Mucosa of gallbladder (tissue), 1 donor: ENCODE data around the gene COBL. TPM values are rescaled to one million over a fixed set of nuclear protein-coding genes. Genes with fewer than 3 reads are reported as not detected.
"Not testable (repeated sequence)": the region's sequence is repeated elsewhere in the genome, so short reads cannot be mapped to it uniquely, and the experiment has no call there.

ENCODE experiments used
- DNase-seq: peaks from one replicate; pipeline ENCODE4 v3.0.0-alpha.2; 2020; ENCODE audit warnings: low spot score
- total RNA-seq: library from RNA; stranded (reverse); gene quantifications from one replicate; pipeline ENCODE4 v1.2.1, GENCODE V29; 2021
- donor health status: DM: no; HTN: no; CAD: no.

COBL gene
- total RNA-seq, 1 donor from 2014 or later: 87.3 TPM

GRCh38 chr7:51006483-51007235, 309.9 kb downstream of the COBL start:
- no peak for DNase-seq

GRCh38 chr7:51005074-51005473, 311.5 kb downstream of the COBL start:
- DNase-seq: no peak

GRCh38 chr7:51000956-51001355, 315.7 kb downstream of the COBL start:
- no peak for DNase-seq

- no peak for DNase-seq
Observed at GRCh38 chr7:50994753-50995319, 321.8 kb downstream of the COBL start.

GRCh38 chr7:50990214-50990613, 326.4 kb downstream of the COBL start:
- not testable (repeated sequence) for DNase-seq

- DNase-seq: no peak
Observed at GRCh38 chr7:50988988-50989387, 327.6 kb downstream of the COBL start.

- no peak for DNase-seq
Observed at GRCh38 chr7:50988465-50988864, 328.1 kb downstream of the COBL start.

- no peak for DNase-seq
Observed at GRCh38 chr7:50985096-50985495, 331.5 kb downstream of the COBL start.

GRCh38 chr7:50983850-50984249, 332.8 kb downstream of the COBL start:
- no peak for DNase-seq

GRCh38 chr7:50982626-50983025, 334.0 kb downstream of the COBL start:
- no peak for DNase-seq

- DNase-seq: no peak
Observed at GRCh38 chr7:50981743-50982142, 334.9 kb downstream of the COBL start.

GRCh38 chr7:50980411-50980810, 336.2 kb downstream of the COBL start:
- DNase-seq: no peak

- no peak for DNase-seq
Observed at GRCh38 chr7:50978633-50979215, 337.9 kb downstream of the COBL start.

GRCh38 chr7:50977421-50977820, 339.2 kb downstream of the COBL start:
- DNase-seq: no peak

- no peak for DNase-seq
Observed at GRCh38 chr7:50976064-50976463, 340.5 kb downstream of the COBL start.

GRCh38 chr7:50974240-50974639, 342.4 kb downstream of the COBL start:
- DNase-seq: no peak

- DNase-seq: no peak
Observed at GRCh38 chr7:50973814-50974213, 342.8 kb downstream of the COBL start.

- peak; percentile 70 for DNase-seq
Observed at GRCh38 chr7:50970092-50970491, 346.5 kb downstream of the COBL start.
